ENCODE results near the gene RBSN.
A peak's percentile ranks its signal among the peaks of the same experiment; 100 is the strongest.

The RBSN gene

DNA sequence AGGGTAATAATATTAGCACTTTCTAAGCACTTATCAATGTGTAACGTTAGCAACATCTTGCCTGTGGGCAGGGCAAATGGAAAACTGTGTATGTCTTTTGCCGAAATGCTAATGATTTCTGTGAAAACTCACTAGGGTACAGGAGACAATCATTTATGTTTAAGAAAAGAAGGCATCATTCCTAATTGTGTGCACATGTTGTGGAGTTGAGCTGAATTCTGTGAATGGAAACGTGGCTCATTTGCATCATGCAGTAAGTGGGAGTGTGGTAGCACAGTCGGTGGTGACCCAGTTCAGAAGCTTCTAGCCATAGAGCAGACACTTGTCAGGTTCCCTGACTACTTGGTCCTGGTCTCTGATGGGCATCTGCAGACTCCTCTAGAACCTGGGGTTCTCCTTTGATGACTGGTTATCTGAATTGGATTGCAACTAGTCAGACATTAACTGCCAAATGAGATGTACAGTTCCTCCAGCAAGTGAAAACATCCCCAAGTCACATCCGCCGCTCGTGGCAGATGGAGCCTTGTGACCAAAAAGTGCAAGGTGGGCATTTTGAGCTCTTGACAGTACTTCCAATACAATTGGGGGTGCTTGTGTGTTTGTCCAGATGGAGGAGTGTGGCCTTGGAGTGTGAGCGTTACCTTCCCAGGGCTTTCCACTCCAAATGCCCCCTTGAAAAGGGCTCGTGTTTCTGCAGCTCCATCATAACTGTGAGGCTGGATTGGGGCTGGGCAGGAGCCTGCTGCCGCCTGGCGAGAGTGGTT is 55.4 kb downstream of the RBSN start:
- TF ChIP-seq CTCF (IDR thresholded peaks at IDR 0.05; ENCODE audit: insufficient read depth, low read depth, low read length, missing control alignments) = no peak
- H3K4me3 ChIP-seq (ENCODE audit: low read length) = no peak overlapping the region
- no peak for DNase-seq (ENCODE audit: low read depth)

- no peak overlapping the region for H3K4me3 ChIP-seq (ENCODE audit: low read length)
- DNase-seq (ENCODE audit: low read depth) = no peak
- TF ChIP-seq CTCF (IDR thresholded peaks at IDR 0.05; ENCODE audit: insufficient read depth, low read depth, low read length, missing control alignments) = no peak
Observed at GRCh38 chr3:15042936-15043335, 56.0 kb downstream of the RBSN start.

DNA sequence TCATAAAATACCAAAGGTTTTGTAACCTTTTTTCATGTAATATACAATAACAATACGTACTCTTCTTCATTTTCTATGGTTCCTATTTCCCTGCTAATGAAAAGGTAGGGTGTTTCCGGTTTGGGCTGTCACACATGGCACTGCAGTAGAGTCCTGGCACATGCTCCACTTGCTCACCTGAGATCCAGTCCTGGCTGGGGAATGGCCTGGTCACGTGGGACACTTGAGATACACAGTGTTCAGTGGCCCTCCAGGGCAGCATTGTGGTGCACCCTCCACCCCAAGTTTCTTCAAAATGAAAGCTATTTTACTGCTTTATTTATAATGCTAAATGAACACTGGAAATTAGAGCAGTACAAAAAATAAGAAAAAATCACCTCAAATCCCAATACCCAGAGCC is 57.0 kb downstream of the RBSN start:
- H3K4me3 ChIP-seq (ENCODE audit: low read length) = no peak overlapping the region
- TF ChIP-seq CTCF (IDR thresholded peaks at IDR 0.05; ENCODE audit: insufficient read depth, low read depth, low read length, missing control alignments) = no peak
- DNase-seq (ENCODE audit: low read depth) = no peak

DNA sequence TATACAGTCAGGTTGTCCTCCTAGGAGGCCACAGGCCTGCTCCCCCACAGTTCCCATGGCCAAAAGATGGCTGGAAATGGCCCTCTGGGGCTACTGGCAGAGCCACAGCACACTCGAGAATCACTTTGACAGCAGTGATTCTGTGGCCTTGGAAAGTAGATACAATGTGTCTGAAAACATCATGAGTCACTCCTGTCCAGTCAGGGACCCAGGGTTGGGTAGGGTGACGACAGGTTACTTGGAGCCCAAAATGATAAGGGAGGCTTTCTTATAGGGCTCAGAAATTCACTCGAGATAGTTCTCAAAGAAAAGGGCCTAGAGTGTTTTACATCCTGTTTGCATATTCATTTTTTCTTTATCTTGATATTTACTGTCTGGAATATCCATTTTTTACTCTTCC is 58.1 kb downstream of the RBSN start:
- H3K4me3 ChIP-seq (ENCODE audit: low read length) = no peak overlapping the region
- TF ChIP-seq CTCF (IDR thresholded peaks at IDR 0.05; ENCODE audit: insufficient read depth, low read depth, low read length, missing control alignments) = no peak
- DNase-seq (ENCODE audit: low read depth) = peak; percentile 8

- no peak overlapping the region for H3K4me3 ChIP-seq (ENCODE audit: low read length)
- DNase-seq (ENCODE audit: low read depth) = no peak
- no peak for TF ChIP-seq CTCF (IDR thresholded peaks at IDR 0.05; ENCODE audit: insufficient read depth, low read depth, low read length, missing control alignments)
Observed at GRCh38 chr3:15038306-15038705, 60.6 kb downstream of the RBSN start.

GRCh38 chr3:15033103-15033502 is 65.8 kb downstream of the RBSN start:
- TF ChIP-seq CTCF (IDR thresholded peaks at IDR 0.05; ENCODE audit: insufficient read depth, low read depth, low read length, missing control alignments) = no peak
- DNase-seq (ENCODE audit: low read depth) = no peak
- no peak overlapping the region for H3K4me3 ChIP-seq (ENCODE audit: low read length)

- no peak for DNase-seq (ENCODE audit: low read depth)
- H3K4me3 ChIP-seq (ENCODE audit: low read length) = no peak overlapping the region
- no peak for TF ChIP-seq CTCF (IDR thresholded peaks at IDR 0.05; ENCODE audit: insufficient read depth, low read depth, low read length, missing control alignments)
Observed at GRCh38 chr3:15032650-15033049, 66.3 kb downstream of the RBSN start.

Measured in epithelial cell of esophagus (primary cell).